Keratinocyte (primary cell): ENCODE results near the gene SPTBN4. TPM values are rescaled to one million over a fixed set of nuclear protein-coding genes. Genes with fewer than 3 reads are reported as not detected.
A peak's percentile ranks its signal among the peaks of the same experiment; 100 is the strongest.
"Not testable (repeated sequence)": the region's sequence is repeated elsewhere in the genome, so short reads cannot be mapped to it uniquely, and the experiment has no call there.

Source experiments
- DNase-seq: peaks from one replicate; pipeline ENCODE4 v3.0.0-alpha.2; 2011; ENCODE audit warnings: low read depth, missing footprints, low spot score
- FAIRE-seq: peaks from 2 replicates; lab custom pipeline; 2011; peaks lifted over from hg19 to GRCh38; lab: Jason Lieb, UNC
- H2AFZ ChIP-seq: 2 replicates; pipeline ENCODE4 v1.6.0; 2012; ENCODE audit warnings: low read length, control low read depth, inconsistent platforms; ENCODE audit not compliant: control insufficient read depth
- H3K27ac ChIP-seq: 2 replicates; pipeline ENCODE4 v1.5.1; 2011; ENCODE audit warnings: low read length; ENCODE audit not compliant: control insufficient read depth, insufficient read depth
- H3K27me3 ChIP-seq: 3 replicates; pipeline ENCODE4 v1.6.0; 2011; ENCODE audit warnings: low read length; ENCODE audit not compliant: control insufficient read depth, insufficient read depth; ENCODE audit errors: extremely low read depth
- H3K36me3 ChIP-seq, 2 experiments: 2 replicates in 1 of 2; 3 replicates in 1 of 2; pipeline ENCODE4 v1.5.1; 2011; ENCODE audit warnings: low read length in 2 of 2, mild to moderate bottlenecking in 1 of 2; ENCODE audit not compliant: control insufficient read depth in 2 of 2, insufficient read depth in 2 of 2; ENCODE audit errors: extremely low read depth in 1 of 2
- H3K4me1 ChIP-seq: 3 replicates; pipeline ENCODE4 v1.5.1; 2011; ENCODE audit warnings: low read length; ENCODE audit not compliant: control insufficient read depth, insufficient read depth; ENCODE audit errors: extremely low read depth
- H3K4me2 ChIP-seq: 3 replicates; pipeline ENCODE4 v1.6.0; 2011; ENCODE audit warnings: low read depth, low read length; ENCODE audit not compliant: control insufficient read depth, insufficient read depth; ENCODE audit errors: extremely low read depth
- H3K4me3 ChIP-seq, 3 experiments: fragments of 200-600 bp in 1 of 3; sonication (generic) in 1 of 3; 2 replicates in 2 of 3; 3 replicates in 1 of 3; pipeline ENCODE4 v1.5.1; 2011 to 2016; ENCODE audit warnings: low read length in 3 of 3, mild to moderate bottlenecking in 3 of 3, control low read depth in 2 of 3, inconsistent platforms in 1 of 3, low read depth in 1 of 3, mixed read lengths in 1 of 3, mixed run types in 1 of 3, moderate library complexity in 1 of 3; ENCODE audit not compliant: control insufficient read depth in 2 of 3, insufficient read depth in 2 of 3; ENCODE audit errors: extremely low read depth in 1 of 3
- H3K79me2 ChIP-seq: 2 replicates; pipeline ENCODE4 v1.6.0; 2012; ENCODE audit warnings: low read length; ENCODE audit not compliant: control insufficient read depth, insufficient read depth
- H3K9ac ChIP-seq: 3 replicates; pipeline ENCODE4 v1.6.0; 2011; ENCODE audit warnings: low read length; ENCODE audit not compliant: control insufficient read depth, insufficient read depth; ENCODE audit errors: extremely low read depth
- H3K9me1 ChIP-seq: 3 replicates; pipeline ENCODE4 v1.6.0; 2011; ENCODE audit warnings: low read length; ENCODE audit not compliant: control insufficient read depth, insufficient read depth; ENCODE audit errors: extremely low read depth
- H3K9me3 ChIP-seq: 2 replicates; pipeline ENCODE4 v1.5.1; 2012; ENCODE audit warnings: low read depth, low read length; ENCODE audit not compliant: control insufficient read depth
- H4K20me1 ChIP-seq: 3 replicates; pipeline ENCODE4 v1.6.0; 2011; ENCODE audit warnings: low read length; ENCODE audit not compliant: control insufficient read depth, insufficient read depth; ENCODE audit errors: extremely low read depth
- EZH2 ChIP-seq: IDR thresholded peaks from one replicate; pipeline ENCODE4 v1.6.1; 2012; ENCODE audit warnings: inconsistent platforms, mild to moderate bottlenecking, low read length, moderate library complexity
- dilution Hi-C: fragments of 300-500 bp; cut with MboI; formaldehyde crosslinking; loops from one replicate; pipeline ENCODE4 v1.7.0; 2020; ENCODE audit warnings: low sequenced_read_pairs; ENCODE audit not compliant: extremely low pct_ligation_motif_present
- polyA plus RNA-seq, 5 experiments: library from polyadenylated mRNA; depleted of rRNA in 3 of 5; stranded (reverse) in 3 of 5; stranded (forward) in 1 of 5; unstranded in 1 of 5; fragments of >200 nt; gene quantifications; 1 replicate in 1 of 5; 2 replicates in 3 of 5; 3 replicates in 1 of 5; pipeline versions ENCODE4 v1.2.1 to v1.2.3, GENCODE V29; 2011 to 2012; ENCODE audit warnings: missing spikeins in 2 of 5, low read depth in 1 of 5, low replicate concordance in 1 of 5
- TF ChIP-seq, protein P1 (sequence below), 3 experiments: IDR thresholded peaks in 1 of 3; conservative IDR thresholded peaks in 1 of 3; optimal IDR thresholded peaks in 1 of 3; 2 replicates in 2 of 3; 3 replicates in 1 of 3; pipeline versions ENCODE3 to v1.5.1; 2011; ENCODE audit warnings: low read length in 3 of 3, mild to moderate bottlenecking in 3 of 3, moderate library complexity in 2 of 3, control low read depth in 1 of 3, inconsistent platforms in 1 of 3; ENCODE audit not compliant: insufficient read depth in 2 of 3; ENCODE audit errors: extremely low read depth in 1 of 3

SPTBN4 gene
- polyA plus RNA-seq, 1 donor (not counting 4 experiments of a cell fraction or from before 2014, with no cell fraction given): 0.17 TPM

DNA sequence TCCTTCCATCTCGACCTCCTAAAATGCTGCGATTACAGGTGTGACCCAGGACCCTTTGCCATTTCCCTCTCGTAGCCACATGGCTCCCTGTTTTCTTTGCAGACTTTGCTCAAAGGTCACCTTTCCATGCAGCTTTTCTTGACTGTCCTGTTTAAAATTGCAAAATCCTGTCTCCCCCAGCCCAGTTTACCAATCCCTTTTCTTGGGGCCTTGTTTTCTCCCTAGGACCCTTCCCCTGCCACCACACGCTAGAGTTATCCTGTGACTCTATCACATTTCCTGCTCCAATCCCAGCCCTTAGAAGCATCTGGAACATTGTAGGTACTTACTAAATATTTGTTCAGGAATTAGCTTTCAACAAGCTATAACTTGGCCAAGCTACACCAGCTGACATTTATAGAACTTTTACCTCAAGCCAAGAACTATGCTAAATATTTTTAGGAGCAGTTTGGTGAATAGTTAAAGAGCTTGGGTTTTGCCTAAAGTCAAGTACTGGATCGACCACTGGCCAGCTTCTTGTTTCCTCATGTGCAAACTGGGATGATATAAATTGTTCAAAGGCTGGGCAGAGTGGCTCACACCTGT, 13.6 kb upstream of the SPTBN4 start:
- Histone ChIP-seq H3K9me3 (no peaks in the 10 kb centered on the region), H3K4me3 (no peak overlapping the region), H3K4me1 (peaks cover 12% of the 10 kb centered on the region), H3K4me2 (no peak overlapping the region), H3K79me2 (no peaks in the 10 kb centered on the region), H2AFZ (no peak overlapping the region), H3K27me3 (no peaks in the 10 kb centered on the region), H3K36me3 (peaks cover 0 to 10% of the 10 kb centered on the region in 2 experiments), H3K27ac (no peak overlapping the region), H3K9me1 (no peaks in the 10 kb centered on the region), H3K9ac (no peak overlapping the region), H4K20me1 (no peaks in the 10 kb centered on the region)
- TF ChIP-seq EZH2: no peak
- TF ChIP-seq, protein P1, sequence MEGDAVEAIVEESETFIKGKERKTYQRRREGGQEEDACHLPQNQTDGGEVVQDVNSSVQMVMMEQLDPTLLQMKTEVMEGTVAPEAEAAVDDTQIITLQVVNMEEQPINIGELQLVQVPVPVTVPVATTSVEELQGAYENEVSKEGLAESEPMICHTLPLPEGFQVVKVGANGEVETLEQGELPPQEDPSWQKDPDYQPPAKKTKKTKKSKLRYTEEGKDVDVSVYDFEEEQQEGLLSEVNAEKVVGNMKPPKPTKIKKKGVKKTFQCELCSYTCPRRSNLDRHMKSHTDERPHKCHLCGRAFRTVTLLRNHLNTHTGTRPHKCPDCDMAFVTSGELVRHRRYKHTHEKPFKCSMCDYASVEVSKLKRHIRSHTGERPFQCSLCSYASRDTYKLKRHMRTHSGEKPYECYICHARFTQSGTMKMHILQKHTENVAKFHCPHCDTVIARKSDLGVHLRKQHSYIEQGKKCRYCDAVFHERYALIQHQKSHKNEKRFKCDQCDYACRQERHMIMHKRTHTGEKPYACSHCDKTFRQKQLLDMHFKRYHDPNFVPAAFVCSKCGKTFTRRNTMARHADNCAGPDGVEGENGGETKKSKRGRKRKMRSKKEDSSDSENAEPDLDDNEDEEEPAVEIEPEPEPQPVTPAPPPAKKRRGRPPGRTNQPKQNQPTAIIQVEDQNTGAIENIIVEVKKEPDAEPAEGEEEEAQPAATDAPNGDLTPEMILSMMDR (optimal IDR thresholded peaks at IDR 0.05 in 1 of 3, IDR thresholded peaks at IDR 0.05 in 1 of 3, conservative IDR thresholded peaks at IDR 0.05 in 1 of 3; ENCODE audit: extremely low read depth in 1 of 3, insufficient read depth in 2 of 3, low read length in 3 of 3): no peak
- peak; percentile 23 for FAIRE-seq
- DNase-seq: no peak
- dilution Hi-C loops: no loop called here

DNA sequence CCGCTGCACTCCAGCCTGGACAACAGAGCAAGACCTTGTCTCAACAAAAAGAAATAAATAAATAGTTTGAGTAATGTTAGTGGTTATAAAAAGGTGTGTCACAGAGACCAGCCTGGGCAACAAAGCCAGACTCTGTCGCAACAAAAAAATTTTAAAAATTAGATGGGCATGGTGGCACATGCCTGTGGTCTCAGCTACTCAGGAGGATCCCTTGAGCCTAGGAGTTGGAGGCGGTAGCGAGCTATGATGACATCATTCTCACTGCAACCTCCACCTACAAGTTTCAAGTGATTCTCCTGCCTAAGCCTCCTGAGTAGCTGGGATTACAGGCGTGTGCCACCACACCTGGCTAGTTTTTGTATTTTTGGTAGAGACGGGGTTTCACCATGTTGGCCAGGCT, 12.9 kb upstream of the SPTBN4 start:
- H3K9ac ChIP-seq, H2AFZ ChIP-seq, FAIRE-seq, H3K79me2 ChIP-seq, DNase-seq, H3K36me3 ChIP-seq, H3K4me2 ChIP-seq, H3K9me3 ChIP-seq, H3K27ac ChIP-seq, dilution Hi-C loops, H3K4me3 ChIP-seq, H3K9me1 ChIP-seq, H3K27me3 ChIP-seq, H4K20me1 ChIP-seq: not testable (repeated sequence)
- H3K4me1 ChIP-seq: peaks cover 12% of the 10 kb centered on the region

DNA sequence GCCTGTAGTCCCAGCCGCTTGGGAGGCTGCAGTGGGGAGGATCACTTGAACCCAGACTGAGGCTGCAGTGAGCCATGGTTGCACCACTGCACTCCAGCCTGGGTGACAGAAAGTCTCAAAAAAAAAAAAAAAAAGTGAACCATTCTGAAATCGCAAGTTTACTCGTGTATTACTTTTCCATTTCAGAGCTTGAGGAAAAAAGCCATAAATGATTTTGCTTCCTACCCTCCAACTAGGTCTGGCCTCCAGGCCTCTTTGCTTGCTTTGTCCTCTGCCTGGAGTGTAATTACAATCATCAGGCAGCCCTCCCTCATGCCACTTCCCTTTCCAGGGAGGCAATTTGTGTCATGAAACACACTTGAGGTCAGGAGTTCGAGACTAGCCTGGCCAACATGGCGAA, 9.8 kb upstream of the SPTBN4 start:
- TF ChIP-seq EZH2: no peak
- TF ChIP-seq, protein P1 (optimal IDR thresholded peaks at IDR 0.05 in 1 of 3, IDR thresholded peaks at IDR 0.05 in 1 of 3, conservative IDR thresholded peaks at IDR 0.05 in 1 of 3; ENCODE audit: extremely low read depth in 1 of 3, insufficient read depth in 2 of 3, low read length in 3 of 3): no peak
- Histone ChIP-seq H3K9ac (no peak overlapping the region), H3K9me3 (no peaks in the 10 kb centered on the region), H2AFZ (no peak overlapping the region), H3K4me3 (no peak overlapping the region), H3K4me2 (no peak overlapping the region), H3K27me3 (no peaks in the 10 kb centered on the region), H3K4me1 (peaks cover 12% of the 10 kb centered on the region), H4K20me1 (no peaks in the 10 kb centered on the region), H3K79me2 (no peaks in the 10 kb centered on the region), H3K9me1 (no peaks in the 10 kb centered on the region), H3K27ac (no peak overlapping the region), H3K36me3 (peaks cover 0 to 10% of the 10 kb centered on the region in 2 experiments)
- no peak for FAIRE-seq
- dilution Hi-C loops: no loop called here
- DNase-seq: no peak
